HG02610 (cell line): ENCODE results near the gene PKD2.
A peak's percentile ranks its signal among the peaks of the same experiment; 100 is the strongest.
"Not testable (repeated sequence)": the region's sequence is repeated elsewhere in the genome, so short reads cannot be mapped to it uniquely, and the experiment has no call there.

Experiments used
- ATAC-seq: cut with Tn5 transposase; IDR thresholded peaks from one replicate; pipeline ENCODE4 v1.9.1; 2021; ENCODE audit warnings: mild to moderate bottlenecking, moderate library complexity; ENCODE audit not compliant: unreplicated experiment

Gene PKD2

DNA sequence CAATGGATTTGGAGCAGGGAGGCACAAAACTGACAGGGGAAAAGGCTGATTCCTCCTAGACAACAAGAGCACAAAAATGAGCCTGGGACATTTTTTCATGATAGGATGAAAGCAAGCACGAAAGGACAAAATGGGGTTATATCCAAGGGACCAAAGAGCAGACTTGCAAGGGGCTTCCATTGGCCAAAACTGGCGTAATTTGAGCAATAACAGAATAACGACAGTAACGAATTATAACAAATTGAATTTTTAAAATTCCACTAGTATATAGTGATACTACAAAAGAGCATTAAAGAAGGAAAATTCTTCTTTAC, 21.6 kb upstream of the PKD2 start:
- no peak for ATAC-seq

DNA sequence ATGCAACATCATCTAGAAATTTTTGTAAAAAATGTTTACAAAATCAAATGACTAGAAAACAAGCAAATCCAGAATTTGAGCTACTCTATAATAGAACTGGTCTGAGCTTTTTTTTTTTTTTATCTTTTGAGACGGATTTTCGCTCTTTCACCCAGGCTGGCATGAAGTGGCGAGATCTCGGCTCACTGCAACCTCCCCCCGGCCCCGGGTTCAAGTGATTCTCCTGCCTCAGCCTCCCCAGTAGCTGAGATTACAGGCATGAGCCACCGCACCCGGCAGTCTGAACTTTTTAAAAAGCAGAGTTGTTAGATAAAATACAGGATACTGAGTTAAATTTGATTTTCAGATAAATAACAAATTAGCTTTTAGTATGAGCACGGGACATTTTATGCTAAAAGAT, 20.9 kb upstream of the PKD2 start:
- no peak for ATAC-seq

DNA sequence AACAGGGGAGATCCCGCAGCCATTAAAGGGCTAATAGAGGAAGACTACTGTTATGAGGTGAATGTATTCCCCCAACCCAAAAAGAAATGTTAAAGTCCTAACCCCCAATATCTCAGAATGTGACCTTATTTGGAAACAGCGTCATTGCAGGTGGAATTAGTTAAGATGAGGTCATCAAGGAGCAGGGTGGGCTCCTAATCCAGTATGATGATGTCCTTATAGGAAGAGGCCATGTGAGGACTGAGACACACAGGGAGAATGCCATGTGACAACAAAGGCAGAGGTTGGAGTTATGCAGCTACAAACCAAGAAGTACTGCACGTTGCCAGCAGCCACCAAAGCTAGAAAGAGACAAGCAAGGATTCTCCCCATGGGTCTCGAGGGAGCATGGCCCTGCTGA, 17.7 kb upstream of the PKD2 start:
- no peak for ATAC-seq

DNA sequence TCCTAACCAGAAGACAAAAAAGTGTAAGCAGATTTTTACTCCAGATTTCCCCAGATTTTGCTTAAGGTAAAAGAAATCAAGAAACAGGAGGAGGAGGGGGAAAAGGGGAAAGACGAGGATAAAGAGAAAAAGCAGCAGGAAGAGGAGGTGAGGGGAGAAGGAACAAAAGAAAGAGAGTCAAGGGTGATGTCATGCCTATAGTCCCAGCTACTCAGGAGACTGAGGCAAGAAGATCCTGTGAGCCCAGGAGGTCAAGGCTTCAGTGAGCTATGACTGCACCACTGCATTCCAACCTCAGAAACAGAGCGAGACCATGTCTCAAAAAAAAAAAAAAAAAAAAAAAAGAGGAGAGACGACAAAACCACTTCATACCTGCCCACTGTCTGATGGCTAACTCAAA, 12.0 kb upstream of the PKD2 start:
- ATAC-seq, result no peak

DNA sequence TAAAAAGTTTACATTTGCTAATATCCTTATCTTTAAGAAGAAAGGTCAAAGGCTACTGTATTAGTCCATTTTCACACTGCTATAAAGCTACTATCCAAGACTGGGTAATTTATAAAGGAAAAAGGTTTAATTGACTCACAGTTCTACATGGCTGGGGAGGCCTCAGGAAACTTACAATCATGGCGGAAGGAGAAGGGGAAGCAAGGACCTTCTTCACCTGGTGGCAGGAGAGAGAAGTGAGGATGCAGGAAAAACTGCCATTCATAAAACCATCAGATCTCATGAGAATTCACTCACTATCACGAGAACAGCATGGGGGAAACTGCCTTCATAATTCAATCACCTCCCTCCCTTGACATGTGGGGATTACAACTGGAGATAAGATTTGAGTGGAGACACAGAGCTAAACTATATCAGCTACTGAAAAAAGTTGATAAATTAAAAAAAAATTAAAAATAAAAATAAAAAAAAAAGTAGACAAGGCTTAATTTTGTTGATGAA, 8.2 kb upstream of the PKD2 start:
- ATAC-seq, result not testable (repeated sequence)

DNA sequence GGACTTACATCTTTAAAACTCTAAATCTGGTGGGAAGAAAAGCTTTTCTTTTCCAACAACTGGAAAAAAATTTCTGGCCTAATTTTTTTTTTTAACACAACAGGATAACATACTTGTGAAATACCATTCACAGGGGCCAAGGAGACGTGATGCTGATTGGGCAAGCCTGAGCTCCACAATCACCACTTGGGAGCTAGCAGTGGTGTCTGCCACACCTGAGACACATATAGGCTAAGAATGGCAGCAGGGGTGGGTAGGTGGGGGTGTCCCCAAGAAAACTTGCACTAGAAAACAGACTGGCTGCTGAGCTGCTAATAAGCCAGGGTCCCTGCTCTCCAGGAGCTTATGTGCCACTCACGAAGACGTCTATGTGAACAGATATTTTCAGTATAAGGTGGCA, 5.6 kb upstream of the PKD2 start:
- no peak for ATAC-seq

DNA sequence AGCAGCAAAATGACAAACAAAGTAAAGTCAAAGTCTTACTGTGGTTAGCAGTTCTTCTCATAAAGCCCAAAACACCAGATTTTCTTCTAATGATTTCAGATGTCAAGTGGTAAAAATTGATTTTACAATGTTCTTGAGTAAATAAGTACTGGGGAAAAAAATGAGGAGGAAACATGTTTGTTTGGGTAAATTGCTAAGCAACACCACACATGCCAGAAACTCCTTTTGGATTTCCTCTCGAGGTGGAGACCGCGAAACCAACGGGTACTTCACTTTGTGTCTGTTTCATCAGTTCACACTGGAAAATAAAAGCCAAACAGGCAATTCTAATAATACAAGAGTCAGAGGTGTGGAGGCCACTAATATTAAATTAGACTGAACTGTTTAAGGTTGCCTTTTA, 4.6 kb upstream of the PKD2 start:
- ATAC-seq, result no peak

DNA sequence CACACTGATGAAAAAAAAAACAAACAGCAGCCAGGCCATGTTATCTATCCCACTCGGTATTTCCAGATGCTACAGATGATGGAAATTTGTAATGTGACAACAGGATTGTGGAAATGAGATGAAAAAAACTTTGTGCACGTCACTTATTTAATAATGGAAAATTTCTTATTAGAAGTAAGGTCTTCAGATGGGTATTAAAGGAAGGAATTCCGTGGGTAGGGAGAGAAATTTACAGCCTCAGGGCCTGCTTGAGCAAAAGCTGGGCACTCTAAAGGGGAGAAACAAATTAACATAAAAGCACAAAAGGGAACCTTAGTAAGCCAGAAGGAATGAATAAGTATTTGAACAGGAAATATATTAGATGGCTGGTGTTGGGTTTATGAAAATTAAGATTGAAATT, 4.2 kb upstream of the PKD2 start:
- no peak for ATAC-seq

DNA sequence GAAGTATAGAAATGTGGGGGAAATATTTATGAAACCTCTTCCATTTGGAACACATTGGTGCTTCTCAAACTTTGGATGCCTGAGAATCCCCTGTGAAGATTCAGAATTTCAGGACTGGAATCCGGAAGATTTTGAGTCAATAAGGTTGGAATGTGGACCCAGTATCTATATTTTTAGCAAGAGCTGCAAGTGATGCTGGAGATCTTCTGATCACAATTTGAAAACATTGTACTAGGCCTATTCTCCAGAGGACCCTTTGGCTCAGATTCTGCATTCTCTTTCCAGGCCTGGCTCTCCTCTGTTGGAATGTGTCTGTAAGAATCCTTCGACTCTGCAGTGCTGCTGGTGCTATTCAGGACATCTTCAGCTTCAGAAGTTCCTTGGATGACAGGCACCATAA, 2.4 kb upstream of the PKD2 start:
- ATAC-seq, result no peak

DNA sequence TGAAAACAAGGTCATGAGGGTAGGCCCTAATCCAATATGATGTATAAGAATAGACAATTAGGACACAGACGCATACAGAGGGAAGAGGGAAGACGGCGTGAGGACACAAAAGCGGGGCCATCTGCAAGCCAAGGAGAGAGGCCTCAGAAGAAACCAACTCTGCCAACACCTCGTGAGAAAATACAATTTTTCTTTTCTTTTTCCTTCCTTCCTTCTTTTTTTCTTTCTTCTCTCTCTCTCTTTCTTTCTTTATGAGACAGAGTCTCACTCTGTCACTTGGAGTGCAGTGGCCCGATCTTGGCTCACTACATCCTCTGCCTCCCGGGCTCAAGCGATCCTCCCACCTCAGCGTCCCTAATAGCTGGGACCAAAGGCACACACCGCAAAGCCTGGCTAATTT, 1.5 kb upstream of the PKD2 start:
- no peak for ATAC-seq

DNA sequence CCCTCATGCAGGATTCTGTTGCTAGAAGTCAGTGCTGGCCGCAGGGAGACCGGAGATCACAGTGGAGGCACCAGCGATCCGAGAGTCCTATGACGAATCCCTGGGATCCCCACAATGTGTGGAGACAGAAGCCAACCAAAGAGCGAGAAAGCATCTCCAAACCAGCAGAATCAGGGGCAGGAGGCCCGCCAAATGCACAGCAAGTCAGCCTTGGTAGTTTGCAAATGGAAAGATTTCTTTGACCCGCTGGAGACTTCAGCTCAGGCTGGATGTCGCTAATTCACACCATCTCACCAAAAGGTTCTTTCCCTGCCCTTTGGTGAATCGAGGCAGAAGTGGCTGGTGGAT, 505 bp upstream of the PKD2 start:
- ATAC-seq, result no peak

DNA sequence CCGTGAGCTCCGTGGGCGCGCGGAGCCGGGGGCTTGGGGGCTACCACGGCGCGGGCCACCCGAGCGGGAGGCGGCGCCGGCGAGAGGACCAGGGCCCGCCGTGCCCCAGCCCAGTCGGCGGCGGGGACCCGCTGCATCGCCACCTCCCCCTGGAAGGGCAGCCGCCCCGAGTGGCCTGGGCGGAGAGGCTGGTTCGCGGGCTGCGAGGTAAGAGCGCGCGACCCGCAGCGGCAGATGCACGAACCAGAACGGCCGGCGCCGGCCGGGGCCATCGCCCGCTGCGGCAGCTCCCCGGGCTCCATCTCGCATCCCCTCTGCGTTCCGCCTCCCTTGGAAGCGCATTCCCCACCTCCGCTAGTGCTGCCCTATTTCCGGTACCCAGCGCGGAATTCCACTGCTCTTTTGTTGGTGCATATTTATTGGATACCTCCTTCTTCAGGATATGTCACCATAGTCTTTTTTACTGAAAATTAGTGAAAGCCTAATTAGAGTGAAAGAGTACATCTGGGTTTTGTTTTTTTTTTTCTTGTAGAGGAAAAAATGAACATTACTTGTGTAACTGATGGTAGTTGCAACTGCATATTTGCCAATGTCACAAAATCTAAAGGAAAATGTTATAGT, 797 bp downstream of the PKD2 start:
- ATAC-seq, result peak; percentile 26

DNA sequence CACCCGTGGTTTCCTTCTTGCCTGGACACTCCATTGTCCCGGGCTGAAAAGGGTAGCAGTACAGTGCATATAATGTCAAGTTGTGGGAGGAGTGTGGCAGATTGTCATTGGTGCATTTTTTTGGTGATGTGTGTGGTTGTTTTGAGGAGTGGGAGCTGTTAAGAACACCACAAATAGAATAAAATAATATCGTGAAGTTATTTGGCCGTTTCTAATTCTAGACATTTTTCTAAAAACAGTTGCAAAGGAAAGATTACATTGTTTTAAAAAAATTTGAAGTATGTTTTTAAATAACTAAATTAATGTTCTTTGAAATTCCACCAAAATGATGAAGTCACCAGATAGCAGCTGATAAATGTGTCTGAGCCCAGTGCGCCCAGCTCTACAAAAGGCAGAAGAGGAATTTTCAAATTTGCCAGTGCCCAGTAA, 1.3 kb downstream of the PKD2 start:
- no peak for ATAC-seq

DNA sequence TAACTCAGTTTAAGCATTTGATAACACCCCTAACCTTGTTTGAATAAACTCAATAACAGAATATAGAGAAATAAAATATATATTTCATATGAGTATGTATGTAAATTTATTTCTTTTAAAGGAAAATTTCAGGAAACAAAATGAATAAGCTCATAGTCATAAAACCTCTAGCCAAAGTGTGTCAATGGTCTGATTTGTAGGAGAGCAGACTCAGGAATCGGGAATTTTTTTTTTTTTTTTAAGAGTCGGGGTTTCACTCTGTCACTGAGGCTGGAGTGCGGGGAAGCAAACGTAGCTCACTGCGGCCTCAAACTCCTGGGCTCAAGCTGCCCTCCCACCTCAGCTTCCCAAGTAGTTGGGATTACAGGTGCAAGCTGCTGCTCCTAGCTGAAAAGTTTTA, 2.4 kb downstream of the PKD2 start:
- ATAC-seq, result no peak

DNA sequence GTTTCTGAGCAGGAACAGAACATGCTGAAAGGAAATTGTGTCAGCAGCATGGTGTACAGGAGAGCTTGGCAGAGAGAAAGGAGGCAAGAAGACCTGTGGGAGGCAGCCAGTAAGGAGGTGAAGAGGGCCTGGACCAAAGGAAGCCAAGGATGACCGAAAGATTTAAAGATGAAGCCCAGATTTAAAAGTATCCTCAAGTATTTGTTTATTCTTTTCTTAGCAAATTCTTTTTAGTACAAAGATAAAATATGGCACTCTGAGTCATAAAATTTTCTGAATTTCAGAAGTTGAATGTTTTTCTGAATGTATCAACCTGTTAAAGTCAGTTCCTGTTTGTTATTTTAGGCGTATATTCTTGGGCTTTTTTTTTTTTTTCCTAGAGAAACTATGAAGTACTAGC, 3.5 kb downstream of the PKD2 start:
- ATAC-seq, result no peak

DNA sequence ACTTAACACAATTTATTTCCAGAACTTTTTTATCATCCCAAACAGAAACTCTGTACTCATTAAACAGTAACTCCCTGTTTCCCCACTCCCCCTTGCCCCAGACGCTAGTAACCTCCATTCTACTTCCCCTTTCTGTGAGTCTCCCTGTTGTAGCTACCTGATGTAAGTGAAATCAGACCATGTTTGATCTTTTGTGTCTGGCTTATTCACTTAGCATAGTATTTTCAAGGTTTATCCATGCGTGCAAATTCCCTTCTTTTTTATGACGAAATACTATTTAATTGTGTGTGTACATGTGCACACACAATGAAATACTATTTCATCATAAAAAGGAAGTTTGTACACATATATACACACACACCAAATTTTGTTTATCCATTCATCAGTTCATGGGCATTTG, 5.2 kb downstream of the PKD2 start:
- peak; percentile 52 for ATAC-seq

DNA sequence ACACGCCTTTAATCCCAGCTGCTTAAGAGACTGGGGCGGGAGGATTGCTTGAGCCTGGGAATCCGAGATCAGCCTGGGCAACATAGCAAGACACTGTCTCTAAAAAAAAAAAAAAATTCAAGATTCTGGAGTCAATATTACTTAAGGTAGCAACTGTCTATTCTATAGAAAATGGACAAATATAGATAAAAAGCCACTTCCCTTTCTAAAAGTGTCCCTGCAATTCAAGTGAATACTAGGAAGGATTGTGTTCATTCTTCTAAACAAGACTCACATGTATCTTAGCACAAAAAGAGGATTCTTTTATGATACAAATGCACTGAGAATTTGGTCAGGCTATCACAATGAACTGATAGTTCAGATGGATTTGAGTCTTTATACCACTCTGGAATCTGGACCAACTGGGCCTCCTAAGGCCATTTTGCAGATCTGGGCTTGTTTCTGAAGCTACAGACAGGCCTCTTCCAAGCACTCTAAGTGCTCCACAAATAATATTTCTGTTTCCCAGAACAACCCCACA, 7.0 kb downstream of the PKD2 start:
- no peak for ATAC-seq

DNA sequence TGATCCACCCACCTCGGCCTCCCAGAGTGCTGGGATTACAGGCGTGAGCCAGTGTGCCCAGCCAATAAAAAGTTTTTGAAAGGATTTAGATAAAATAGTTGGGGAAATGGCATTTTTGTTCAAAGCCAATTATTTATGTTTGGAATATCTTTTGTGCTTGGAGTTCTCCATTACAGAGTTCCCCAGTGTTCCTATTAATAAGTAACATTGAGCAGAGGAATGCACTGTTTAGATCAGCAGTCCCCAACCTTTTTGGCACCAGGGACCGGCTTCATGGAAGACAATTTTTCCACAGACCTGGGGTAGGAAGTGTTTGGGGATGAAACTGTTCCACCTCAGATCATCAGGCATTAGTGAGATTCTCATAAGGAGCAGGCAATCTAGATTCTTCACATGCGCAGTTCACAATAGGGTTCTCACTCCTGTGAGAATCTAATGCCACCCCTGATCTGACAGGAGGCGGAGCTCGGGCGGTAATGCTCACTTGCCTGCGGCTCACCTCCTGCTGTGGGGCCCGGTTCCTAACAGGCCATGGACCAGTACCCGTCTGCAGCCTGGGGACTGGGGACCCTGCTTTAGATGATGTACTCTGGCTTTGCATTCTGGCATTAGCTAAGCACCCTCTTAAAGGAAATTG, 8.3 kb downstream of the PKD2 start:
- ATAC-seq, result no peak

DNA sequence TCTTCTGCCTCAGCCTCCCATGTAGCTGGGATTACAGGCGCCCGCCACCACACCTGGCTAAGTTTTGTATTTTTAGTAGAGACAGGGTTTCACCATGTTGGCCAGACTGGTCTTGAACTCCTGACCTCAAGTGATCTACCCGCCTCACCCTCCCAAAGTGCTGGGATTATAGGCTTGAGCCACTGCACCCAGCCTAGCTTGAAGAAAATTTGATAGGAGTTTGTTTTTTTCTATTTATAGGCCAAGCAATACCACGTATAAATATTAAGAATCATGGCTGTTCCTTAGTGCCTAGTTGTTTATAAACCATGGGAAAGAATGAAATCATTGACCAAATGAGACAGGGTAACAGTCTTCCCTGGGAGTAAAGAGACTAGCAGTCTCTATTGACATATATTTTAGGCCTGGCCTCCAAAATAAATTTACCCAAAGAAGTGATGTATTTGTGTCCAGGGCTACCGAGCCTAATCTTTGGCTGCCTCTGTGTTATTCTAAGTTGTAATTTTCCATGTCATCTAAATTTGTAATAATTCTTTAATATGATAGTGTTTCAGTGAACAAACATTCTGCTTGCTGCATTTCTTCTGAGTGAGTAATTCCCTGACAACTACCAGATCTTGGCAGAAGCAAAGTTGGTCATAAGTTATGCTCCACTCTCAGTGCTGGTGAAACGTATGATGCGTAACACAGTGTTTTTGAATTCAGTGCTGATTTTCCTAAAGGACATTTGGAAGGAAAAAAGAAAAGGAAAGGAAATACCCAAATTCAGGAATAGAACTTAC, 10.3 kb downstream of the PKD2 start:
- no peak for ATAC-seq

DNA sequence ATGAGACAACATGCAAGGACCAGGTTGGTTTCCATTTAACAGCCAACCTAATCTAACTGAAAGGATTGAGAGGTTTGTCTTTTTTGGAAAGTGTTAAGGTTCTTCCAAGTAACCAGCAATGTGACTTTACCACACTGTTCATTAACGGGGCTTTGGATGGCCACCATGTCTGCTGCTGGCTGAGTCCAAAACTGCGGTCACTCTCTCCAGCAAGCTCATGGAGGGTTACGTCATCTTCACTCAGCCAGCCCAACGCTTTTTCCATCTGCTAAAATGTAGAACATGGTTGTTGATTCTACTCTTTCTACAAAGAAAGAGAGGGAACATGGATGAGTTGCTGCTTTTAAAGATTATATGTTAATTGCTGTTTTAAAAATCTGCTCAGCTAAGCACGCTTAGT, 11.0 kb downstream of the PKD2 start:
- ATAC-seq, result no peak

DNA sequence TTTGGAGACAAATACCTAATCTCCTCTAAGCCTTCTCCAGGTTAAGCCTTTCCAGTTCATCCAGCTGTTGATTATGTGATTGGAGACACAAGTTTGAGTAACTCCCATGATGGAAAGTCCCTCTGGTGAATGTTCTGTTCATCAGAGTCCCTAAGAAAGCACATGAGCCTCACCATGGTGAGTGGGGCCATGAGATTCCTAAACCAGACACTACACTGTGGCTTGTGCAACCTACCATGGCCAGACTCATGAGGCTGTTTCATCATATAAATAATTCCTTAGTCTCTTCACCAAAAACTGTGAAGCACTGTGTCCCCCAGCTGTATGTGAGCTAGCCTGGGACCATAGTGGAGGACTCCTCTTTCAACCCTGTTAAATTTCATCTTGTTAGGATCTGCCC, 14.4 kb downstream of the PKD2 start:
- no peak for ATAC-seq

DNA sequence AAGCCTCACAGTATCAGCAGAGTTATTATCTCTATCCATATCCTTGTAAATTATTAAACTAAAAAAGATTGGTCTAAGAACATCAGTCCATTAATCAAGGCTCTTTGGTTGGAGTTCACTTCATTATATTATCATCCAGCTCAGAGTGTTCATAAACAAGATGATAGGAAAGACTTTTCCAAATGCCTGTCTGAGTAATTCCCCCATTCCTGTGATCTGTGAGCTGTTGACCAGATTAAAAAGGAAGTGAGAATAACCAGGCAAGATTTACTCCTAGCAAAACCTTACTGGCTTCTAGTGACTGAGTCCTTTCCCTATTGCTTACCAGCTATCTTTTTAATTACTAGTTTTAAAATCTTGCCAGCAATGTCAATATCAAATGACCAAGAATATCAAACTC, 14.9 kb downstream of the PKD2 start:
- no peak for ATAC-seq
